Ectodermal cell (in vitro differentiated cells): Measurements from ENCODE around the gene CDHR3.

ENCODE experiments used
- H3K27ac ChIP-seq: 2 replicates; pipeline ENCODE4 v1.7.0; 2013; ENCODE audit warnings: mild to moderate bottlenecking, low read depth, low read length; ENCODE audit not compliant: insufficient read depth, poor library complexity, severe bottlenecking
- H3K27me3 ChIP-seq: 2 replicates; pipeline ENCODE4 v1.7.0; 2013; ENCODE audit warnings: mild to moderate bottlenecking, low read length; ENCODE audit not compliant: insufficient read depth, control insufficient read depth, poor library complexity, severe bottlenecking
- H3K36me3 ChIP-seq: one replicate; pipeline ENCODE4 v1.7.0; 2013; ENCODE audit warnings: low read length; ENCODE audit not compliant: control insufficient read depth, insufficient read depth
- H3K4me1 ChIP-seq: one replicate; pipeline ENCODE4 v1.7.0; 2013; ENCODE audit warnings: low read length; ENCODE audit not compliant: control insufficient read depth, insufficient read depth
- H3K4me3 ChIP-seq: 2 replicates; pipeline ENCODE4 v1.7.0; 2013; ENCODE audit warnings: low read depth, low read length, control low read depth; ENCODE audit not compliant: insufficient read depth
- H3K9me3 ChIP-seq: 2 replicates; pipeline ENCODE4 v1.7.0; 2013; ENCODE audit warnings: mild to moderate bottlenecking, low read length, moderate library complexity; ENCODE audit not compliant: control insufficient read depth
- WGBS, 2 experiments: methylation state at CpG; one replicate each; pipeline ENCODE4 v1.1.7; 2013; ENCODE audit warnings: missing lambda C conversion rate in 2 of 2; 5-methylcytosine and 5-hydroxymethylcytosine counted together

CDHR3 gene

DNA sequence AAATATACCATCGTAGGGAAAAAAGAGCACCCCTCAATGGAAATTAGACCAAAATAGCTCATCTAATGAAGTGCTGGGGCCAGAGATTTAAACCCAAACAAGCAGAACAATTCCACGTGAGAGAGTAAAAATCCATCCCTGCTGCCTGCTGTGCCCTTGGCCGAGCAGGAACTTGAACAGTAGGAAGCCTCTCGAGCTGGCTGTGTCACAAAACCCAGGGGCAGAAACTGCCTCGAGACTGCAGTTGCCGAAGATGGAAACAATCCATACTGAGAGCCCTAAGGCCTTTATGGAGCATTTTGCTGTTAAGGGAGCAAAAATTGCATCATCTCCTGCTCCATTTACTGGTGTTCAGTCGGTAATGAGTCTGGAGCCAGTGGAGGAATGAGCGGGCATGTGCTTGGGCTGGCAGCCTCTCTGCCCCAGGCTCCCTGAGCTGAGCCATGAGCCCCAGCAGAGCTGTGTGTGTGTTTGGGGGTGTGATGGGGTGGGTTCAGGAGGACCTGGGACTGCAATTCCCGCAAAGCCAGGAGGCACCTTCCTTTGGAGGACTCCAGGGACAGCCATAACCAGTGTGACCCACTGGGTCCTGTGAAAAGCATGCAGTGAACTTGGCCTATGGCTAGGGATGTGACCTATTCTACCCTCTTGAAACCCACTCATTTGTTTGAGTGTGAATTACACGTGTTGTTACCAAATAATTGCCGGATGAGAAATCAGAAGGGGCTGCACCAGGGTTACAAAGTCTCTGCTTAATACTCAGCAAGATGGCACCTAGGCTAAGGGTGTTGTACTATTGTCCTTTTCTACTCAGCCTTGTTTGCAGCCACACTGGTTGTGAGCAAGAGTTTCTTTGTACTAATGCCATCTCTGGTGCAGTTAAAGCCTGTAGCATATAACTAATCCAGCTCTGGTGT lies 58.3 kb downstream of the CDHR3 start:
- no peak overlapping the region for H3K4me3 ChIP-seq
- WGBS, 2 experiments, result 59 to 60% methylated on average over 11 of the region's 11 CpGs
- no peaks in the 10 kb centered on the region for H3K4me1 ChIP-seq
- no peaks in the 10 kb centered on the region for H3K36me3 ChIP-seq
- H3K27me3 ChIP-seq, result no peaks in the 10 kb centered on the region
- H3K27ac ChIP-seq, result no peak overlapping the region
- no peaks in the 10 kb centered on the region for H3K9me3 ChIP-seq

DNA sequence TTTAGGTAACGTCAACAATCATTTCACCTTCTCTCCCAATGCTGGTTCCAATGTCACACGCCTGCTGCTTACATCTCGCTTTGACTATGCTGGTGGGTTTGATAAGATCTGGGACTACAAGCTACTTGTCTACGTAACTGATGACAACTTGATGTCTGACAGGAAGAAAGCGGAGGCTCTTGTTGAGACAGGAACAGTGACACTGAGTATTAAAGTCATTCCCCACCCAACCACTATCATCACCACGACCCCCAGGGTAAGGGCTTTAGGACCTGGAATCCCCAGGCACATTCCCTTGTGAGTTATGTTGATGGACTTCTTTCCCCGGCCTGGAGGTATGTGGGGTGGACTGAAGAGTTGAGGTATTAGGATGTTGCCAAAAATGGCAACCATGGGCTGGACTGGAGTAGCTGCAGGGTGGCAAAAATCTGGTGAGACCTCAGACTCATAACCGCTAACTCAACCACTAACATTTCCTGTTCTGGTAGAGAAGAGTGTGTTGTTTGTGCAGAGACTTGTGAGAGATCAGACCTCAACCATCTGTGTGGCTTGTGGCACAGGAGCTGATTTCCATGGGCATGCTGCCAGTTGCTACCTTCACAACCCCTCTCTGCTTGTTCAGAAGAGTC lies 59.2 kb downstream of the CDHR3 start:
- H3K27me3 ChIP-seq, result no peaks in the 10 kb centered on the region
- WGBS, 2 experiments, result 87 to 91% methylated on average over 5 to 8 of the region's 8 CpGs
- no peaks in the 10 kb centered on the region for H3K4me1 ChIP-seq
- H3K4me3 ChIP-seq, result no peak overlapping the region
- no peaks in the 10 kb centered on the region for H3K9me3 ChIP-seq
- H3K36me3 ChIP-seq, result no peaks in the 10 kb centered on the region
- H3K27ac ChIP-seq, result no peak overlapping the region

DNA sequence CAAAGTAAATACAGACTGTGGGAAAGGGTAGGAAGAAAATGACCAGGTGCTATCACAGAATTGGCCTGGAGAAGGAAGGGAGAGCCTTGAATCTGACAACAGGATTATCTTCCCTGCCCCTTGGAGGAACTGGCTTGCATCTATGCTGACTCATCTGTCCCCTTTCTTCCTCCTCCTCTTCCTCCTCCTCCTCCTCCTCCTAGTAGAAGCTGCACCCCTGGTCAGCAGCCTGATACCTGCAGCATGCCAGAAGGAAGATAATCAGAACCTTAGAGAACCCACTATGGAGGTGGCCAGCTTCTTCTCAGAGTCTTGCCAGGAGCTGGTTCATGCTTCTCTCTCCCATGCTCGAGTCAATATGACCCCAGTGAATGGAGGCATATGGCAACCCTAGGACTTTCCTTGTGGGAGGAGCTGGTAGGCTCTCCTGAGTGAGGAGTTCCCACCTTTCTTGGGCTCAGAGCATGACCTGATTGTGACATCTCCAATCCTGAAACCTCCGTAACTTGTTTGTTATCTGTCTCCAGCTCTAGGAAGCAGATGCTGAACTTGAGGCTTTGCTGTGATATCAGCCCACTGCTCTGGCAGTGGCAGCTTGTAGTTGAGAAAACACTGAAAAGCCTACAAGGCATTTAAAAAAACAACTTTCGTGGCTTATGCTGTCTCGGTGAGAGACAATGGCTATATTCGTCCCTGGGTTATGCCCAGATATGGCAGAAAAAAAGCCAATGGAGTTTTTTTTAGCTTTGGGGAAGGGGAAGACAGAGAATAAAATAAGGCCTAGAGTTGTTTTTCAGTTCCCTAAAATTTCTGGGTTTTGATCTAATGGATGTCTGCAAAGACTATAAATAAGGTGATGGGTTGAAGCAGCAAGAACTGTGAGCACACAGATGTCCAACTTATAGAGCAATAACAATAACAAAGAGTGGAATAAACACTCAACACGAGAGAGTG lies 60.6 kb downstream of the CDHR3 start:
- H3K27ac ChIP-seq, result no peak overlapping the region
- H3K36me3 ChIP-seq, result no peaks in the 10 kb centered on the region
- WGBS, 2 experiments, result 90 to 96% methylated on average over 6 of the region's 6 CpGs
- H3K27me3 ChIP-seq, result no peaks in the 10 kb centered on the region
- no peaks in the 10 kb centered on the region for H3K4me1 ChIP-seq
- no peak overlapping the region for H3K4me3 ChIP-seq
- H3K9me3 ChIP-seq, result no peaks in the 10 kb centered on the region

DNA sequence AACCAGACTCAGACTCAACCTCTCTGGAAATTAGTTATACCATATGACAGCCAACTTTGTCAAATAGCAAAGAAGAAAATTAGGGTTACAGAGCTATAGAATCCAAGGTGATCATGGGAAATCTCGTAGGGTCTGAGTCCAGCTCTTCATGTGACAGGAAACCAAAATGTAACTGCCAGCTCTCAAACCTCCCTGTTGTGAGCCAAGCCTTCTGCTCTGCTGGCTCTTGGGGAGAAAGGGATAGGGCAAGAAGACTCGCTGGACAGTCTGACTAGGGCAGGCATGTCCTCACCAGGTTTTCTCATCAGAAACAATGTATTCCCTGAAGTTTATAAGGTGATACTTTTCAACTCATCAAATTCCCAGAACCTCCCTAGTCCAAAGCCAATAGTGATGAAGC lies 63.0 kb downstream of the CDHR3 start:
- no peaks in the 10 kb centered on the region for H3K36me3 ChIP-seq
- H3K4me1 ChIP-seq, result no peaks in the 10 kb centered on the region
- no peaks in the 10 kb centered on the region for H3K27me3 ChIP-seq
- no peaks in the 10 kb centered on the region for H3K9me3 ChIP-seq
- 87% methylated on average over 2 of the region's 2 CpGs for WGBS, 2 experiments
- no peak overlapping the region for H3K27ac ChIP-seq
- H3K4me3 ChIP-seq, result no peak overlapping the region

DNA sequence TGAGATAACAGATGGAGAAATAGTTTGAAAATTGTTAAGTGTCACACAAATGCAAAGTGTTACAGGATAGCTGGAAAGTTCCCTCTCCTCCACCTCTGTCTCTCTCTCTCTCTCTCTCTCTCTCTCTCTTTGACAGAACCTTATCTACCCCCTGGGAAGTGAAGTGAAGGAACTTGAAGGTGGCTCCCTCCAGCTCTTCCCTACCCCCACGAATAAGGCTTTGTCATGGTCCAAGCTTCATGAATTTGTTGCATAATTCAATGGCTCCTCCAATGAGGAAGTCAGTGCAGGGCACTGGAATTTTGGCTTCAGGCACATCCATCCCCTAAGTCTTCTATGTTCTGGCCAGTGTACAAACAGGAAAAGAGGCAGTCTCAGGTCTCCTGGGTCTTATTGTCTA lies 66.4 kb downstream of the CDHR3 start:
- Histone ChIP-seq H3K27me3 (no peaks in the 10 kb centered on the region), H3K4me3 (no peak overlapping the region), H3K9me3 (no peaks in the 10 kb centered on the region), H3K27ac (no peak overlapping the region), H3K4me1 (no peaks in the 10 kb centered on the region), H3K36me3 (no peaks in the 10 kb centered on the region)
- 59 to 68% methylated on average over 1 of the region's 1 CpG for WGBS, 2 experiments

DNA sequence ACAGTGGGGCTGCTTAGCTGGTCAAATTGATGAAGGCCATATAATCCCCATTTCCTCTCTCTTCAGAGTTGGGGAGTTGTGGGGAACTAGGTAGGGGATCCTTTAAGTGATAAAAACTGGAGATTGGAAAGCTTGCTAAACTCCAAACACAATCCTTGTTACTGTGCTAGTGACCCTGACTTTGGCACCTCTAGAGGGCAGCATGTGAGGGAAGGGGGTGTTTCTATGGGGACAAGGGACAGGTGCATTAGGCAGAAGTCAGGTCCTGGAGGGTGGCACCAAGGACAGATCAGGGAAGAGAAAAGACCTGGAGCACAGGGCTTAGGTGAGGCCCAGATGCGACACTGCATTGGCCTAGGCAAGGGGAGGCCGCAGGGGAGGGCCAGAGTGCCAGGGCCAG lies 66.9 kb downstream of the CDHR3 start:
- H3K27me3 ChIP-seq, result no peaks in the 10 kb centered on the region

DNA sequence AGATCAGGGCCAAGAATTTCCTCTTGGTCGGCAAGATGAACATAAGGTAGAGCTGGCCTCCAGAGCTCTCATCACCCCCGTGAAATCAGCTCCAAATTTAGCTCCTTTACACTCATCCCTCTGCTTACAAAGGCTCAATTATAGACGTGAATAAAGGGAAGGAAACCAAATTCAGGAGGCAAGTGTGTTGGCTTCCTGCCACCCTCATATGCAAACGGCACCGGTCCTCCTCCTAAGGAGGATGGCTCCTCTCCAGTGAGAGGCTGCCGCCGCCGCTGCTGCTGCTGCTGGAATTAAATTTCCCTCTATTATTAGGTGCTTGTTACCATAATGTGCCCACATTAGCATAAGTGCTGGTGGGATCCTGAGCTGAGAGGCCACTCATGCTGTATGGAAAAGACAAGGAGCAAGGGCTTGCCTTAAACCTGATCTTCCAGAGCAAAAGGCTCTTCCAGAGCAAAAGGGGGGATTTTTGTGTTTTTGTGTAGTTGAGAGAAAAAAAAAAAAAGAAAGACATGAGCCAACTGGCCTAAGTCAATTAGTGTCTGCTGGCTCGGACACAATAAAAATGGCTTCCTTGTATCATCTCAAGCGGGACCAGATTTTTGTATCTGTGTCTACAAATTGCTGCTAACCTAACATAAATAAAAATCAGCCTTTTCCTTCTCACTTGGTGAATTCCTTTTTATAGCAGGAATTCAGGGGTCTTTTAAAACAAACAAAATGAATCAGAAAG lies 68.4 kb downstream of the CDHR3 start:
- Histone ChIP-seq H3K4me1 (no peaks in the 10 kb centered on the region), H3K9me3 (no peaks in the 10 kb centered on the region), H3K27me3 (no peaks in the 10 kb centered on the region), H3K4me3 (no peak overlapping the region), H3K27ac (no peak overlapping the region), H3K36me3 (no peaks in the 10 kb centered on the region)
- WGBS, 2 experiments, result 38 to 39% methylated on average over 10 of the region's 10 CpGs

More for the DNA sequence above, 66.9 kb downstream of the CDHR3 start:
- H3K9me3 ChIP-seq, result no peaks in the 10 kb centered on the region
- H3K4me3 ChIP-seq, result no peak overlapping the region
- no peaks in the 10 kb centered on the region for H3K4me1 ChIP-seq
- no peak overlapping the region for H3K27ac ChIP-seq
- H3K36me3 ChIP-seq, result no peaks in the 10 kb centered on the region
- WGBS, 2 experiments, result 93 to 97% methylated on average over 2 of the region's 2 CpGs

DNA sequence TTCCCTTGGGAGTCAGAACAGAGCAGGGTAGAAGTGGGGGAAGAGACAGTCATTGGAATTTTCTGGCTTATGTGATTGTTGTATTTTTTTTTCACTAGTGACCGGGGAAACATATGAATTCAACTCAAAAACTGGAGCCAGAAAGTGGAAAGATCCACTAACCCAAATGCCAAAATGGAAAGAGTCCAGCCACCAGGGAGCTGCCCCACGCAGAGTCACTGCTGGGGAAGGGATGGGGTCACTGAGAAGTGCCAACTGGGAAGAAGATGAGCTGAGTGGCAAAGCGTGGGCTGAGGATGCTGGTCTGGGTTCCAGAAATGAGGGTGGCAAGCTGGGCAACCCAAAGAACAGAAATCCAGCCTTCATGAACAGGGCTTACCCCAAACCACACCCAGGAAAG lies 69.2 kb downstream of the CDHR3 start:
- no peaks in the 10 kb centered on the region for H3K4me1 ChIP-seq

DNA sequence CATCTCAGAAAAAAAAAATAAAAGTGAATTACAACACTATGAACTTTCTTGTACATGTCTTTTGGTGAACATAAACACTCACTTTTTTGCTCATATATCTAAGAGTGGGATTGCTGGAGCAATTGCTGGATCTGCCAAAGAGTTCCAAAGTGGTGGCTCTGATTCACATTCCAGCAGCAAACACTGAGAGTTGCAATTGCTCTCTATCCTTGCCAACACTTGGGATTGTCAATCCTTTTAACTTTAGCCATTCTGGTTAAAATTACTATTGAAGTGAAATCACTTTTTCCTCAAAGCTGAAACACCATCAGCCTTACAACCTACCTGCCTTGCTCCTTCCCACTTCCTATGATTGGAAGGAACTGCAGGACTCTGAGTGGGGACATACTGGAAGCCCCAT lies 70.7 kb downstream of the CDHR3 start:
- Histone ChIP-seq H3K27me3 (no peaks in the 10 kb centered on the region), H3K4me3 (no peak overlapping the region), H3K4me1 (no peaks in the 10 kb centered on the region), H3K27ac (no peak overlapping the region), H3K9me3 (no peaks in the 10 kb centered on the region), H3K36me3 (no peaks in the 10 kb centered on the region)

More for the DNA sequence above, 69.2 kb downstream of the CDHR3 start:
- no peaks in the 10 kb centered on the region for H3K9me3 ChIP-seq
- no peak overlapping the region for H3K4me3 ChIP-seq
- 95 to 97% methylated on average over 3 of the region's 3 CpGs for WGBS, 2 experiments
- no peaks in the 10 kb centered on the region for H3K27me3 ChIP-seq
- H3K27ac ChIP-seq, result no peak overlapping the region
- H3K36me3 ChIP-seq, result no peaks in the 10 kb centered on the region
